GM19438 (cell line): ENCODE measurements around the gene ST6GALNAC1.
"Not testable (repeated sequence)": the region's sequence is repeated elsewhere in the genome, so short reads cannot be mapped to it uniquely, and the experiment has no call there.

ENCODE experiments used
- ATAC-seq: cut with Tn5 transposase; IDR thresholded peaks from one replicate; pipeline ENCODE4 v1.9.1; 2021; ENCODE audit warnings: low read depth; ENCODE audit not compliant: unreplicated experiment

The ST6GALNAC1 gene

DNA sequence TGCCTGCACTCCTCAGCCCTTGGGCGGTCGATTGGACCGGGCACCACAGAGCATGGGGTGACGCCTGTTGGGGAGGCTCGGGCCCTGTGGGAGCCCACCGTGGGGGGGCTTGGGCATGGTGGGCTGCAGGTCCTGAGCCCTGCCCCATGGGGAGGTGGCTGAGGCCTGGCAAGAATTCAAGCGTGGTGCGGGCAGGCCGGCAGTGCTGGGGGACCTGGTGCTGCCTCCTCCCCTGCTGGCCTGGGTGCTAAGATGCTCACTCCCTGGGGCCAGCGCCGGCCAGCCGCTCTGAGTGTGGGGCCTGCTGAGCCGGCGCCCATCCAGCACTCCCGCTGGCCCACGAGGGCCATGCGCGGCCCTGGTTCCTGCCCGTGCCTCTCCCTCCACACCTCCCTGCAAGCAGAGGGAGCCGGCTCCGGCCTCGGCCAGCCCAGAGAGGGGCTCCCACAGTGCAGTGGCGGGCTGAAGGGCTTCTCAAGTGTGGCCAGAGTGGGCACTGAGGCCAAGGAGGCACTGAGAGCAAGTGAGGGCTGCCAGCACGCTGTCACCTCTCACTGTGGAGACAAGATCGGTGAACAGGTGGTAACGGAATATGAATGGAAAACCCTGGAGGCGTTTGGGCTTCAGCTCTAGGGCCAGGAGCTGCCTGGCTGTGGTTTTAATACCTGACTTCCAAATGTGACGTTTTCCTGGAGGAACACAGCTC lies 28.5 kb downstream of the ST6GALNAC1 start:
- ATAC-seq, result no peak

- ATAC-seq, result not testable (repeated sequence)
Measured at GRCh38 chr17:76614064-76614759, 29.3 kb downstream of the ST6GALNAC1 start.

DNA sequence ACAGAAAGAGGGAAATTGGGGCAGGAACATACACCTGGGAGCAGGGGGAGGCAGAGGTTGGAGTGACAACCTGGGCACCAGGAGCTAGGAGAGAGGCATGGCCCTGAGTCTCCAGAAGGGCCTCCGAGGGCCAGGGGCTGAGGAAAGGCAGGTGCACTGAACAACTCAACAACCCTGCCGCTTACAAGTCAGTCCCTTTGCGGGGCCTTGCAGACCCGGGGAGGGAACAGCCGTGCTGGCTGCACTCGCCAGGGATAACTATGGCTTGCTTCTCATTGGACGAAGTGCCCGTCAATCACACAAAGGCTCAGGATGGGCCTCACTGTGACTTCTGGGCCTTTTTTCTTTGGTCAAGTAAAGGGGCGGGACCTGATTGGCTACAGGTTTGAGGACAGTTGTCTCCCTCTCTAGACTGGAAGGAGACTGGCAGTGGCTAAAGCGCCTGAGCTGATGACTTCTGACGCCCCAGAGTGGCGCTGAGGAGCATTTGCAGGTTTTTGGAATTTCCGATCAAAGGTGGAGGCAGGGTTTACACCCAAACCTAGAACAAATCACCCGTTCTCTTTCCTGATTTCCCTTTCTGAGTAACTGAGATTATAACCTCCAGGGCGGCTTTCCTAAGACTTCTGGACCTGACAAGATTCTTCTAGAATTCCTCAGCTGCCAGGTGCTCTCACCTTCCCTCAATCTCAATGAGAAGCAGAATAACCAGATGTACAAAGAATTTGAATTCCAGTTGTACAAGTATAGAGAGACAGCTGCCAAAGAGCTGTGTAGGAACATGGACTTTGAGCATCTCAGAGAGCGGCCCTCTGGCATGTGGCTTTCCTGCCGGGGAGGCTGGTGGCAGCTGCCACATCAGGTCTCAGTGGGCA lies 30.3 kb downstream of the ST6GALNAC1 start:
- ATAC-seq, result no peak

- no peak for ATAC-seq
Measured at GRCh38 chr17:76612465-76612864, 31.1 kb downstream of the ST6GALNAC1 start.

- no peak for ATAC-seq
Measured at GRCh38 chr17:76611758-76612157, 31.8 kb downstream of the ST6GALNAC1 start.

GRCh38 chr17:76611080-76611749 lies 32.3 kb downstream of the ST6GALNAC1 start:
- not testable (repeated sequence) for ATAC-seq

DNA sequence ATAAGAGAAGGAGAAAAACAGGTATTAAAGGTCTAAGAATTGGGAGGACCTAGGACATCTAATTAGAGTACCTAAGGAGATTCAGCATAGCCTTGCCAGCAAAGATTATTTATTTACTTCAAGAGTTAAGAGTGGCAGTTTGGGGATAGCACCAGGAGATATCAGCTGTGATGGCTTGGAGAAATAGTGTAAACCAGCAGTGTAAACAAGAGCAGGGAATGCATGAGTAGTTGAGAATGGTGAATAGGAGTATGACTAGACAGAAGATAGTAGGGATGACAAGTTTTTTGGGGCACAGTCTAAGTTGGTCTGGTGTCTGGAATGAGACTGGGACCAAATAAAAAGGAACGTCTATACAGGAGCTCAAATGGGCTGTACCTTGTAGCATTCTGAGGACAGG lies 36.9 kb downstream of the ST6GALNAC1 start:
- not testable (repeated sequence) for ATAC-seq

DNA sequence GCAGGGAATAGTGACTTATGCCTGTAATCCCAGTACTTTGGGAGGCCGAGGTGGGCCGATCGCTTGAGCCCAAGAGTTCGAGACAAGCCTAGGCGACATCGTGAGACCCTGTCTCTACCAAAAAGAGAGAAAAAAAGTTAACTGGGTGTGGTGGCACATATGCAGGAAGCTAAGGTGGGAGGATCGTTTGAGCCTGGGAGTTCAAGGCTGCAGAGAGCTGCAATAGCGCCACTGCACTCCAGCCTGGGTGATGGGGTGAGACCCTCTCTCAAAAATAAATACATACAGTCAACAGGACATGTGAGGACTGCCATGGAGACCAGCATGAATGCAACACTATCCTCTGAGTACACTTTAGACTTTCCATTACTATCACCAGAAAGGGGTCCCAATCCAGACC lies 42.5 kb downstream of the ST6GALNAC1 start:
- ATAC-seq, result no peak

DNA sequence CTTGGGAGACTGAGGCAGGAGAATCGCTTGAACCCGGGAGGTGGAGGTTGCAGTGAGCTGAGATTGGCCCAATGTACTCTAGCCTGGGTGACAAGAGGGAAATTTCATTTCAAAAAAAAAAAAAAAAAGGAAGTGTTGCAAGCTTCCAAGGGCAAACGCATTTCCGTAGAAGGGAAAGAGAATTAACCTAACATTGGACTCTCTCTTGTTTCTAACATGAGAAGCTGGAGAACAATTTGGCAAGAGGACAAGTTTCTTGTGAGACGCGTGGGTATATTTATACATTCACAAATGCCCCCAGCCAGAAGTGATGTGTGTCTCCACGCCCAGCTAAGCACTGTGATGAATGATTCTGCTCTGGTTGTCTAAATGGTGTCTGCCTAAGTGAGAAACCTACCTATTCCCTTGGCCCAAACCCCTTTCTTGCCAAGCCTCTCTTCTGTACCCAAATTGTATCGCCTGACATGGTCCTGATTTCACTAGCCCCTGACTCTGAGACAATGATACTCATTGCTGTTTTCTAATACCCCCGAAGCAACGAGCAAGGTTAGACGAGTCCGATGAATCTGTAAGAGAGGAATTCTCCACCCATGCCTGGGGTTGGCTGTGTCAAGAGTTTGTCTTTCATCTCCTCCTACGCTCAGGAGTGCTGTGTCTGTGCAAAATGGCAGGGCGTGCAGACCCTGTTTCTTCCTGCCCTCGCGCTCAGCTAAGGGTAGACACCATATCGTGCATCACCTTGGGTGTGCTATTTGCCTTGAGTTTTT lies 43.7 kb downstream of the ST6GALNAC1 start:
- ATAC-seq, result no peak

DNA sequence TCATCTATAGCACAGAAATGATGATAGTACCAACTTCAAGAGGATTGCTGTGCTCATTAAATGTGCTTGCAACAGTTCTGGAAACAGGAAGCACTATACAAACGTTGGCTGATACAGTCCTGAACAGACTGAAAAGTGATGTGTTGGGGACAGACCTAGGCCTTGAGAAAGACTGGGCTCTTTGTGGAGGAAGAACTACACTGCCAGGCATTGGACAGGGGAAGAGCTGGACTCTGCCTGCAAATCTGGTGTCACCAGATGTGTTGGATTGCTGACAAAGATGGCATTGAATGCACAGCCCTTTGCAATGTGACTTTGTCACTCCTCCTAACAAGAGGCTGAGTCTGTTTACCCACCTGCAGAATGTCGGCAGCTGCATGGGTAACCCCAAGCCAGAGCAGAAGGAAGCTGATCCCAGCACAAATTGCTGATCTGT lies 45.5 kb downstream of the ST6GALNAC1 start:
- ATAC-seq, result no peak

- no peak for ATAC-seq
Measured at GRCh38 chr17:76597156-76598003, 46.2 kb downstream of the ST6GALNAC1 start.

DNA sequence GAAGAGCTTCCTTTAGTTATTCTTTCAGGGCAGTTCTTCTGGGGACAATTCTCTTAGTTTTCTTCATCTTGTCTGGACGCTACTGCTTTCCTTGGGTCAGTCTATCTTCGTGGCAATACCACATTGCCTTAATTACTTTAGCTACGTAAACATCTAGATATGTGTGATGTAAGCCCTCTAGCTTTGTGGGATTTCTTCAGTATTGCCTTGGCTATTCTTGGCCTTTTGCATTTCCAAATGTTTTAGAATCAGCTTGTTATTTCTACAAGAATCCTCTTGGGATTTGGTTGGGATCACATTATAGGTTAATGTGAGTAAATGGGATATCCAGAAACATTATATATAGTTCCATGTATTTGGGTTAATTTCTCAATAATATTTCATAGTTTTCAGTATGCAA lies 48.9 kb downstream of the ST6GALNAC1 start:
- ATAC-seq, result no peak

GRCh38 chr17:76593959-76594358 lies 49.6 kb downstream of the ST6GALNAC1 start:
- no peak for ATAC-seq

DNA sequence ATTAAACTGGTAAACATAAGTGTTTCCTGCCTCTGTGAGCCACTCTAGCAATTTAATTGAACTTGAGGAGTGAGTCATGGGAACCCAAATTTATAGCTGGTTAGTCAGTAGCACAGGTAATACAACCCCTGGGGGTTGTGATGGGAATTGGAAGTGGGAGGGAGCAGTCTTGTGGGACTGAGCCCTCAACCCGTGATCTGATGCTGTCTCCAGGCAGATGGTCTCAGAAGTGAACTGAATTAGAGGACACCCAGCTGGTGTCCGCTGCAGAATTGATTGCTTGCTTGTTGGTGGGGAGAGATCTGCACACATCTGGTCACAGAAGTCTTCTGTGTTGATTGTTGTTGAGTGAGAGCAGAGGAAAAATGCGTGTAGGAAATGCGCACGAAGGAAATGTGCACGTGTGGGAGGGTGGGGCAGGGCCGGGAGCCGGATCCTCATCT lies 50.2 kb downstream of the ST6GALNAC1 start:
- no peak for ATAC-seq

GRCh38 chr17:76588182-76588581 lies 55.4 kb downstream of the ST6GALNAC1 start:
- no peak for ATAC-seq

DNA sequence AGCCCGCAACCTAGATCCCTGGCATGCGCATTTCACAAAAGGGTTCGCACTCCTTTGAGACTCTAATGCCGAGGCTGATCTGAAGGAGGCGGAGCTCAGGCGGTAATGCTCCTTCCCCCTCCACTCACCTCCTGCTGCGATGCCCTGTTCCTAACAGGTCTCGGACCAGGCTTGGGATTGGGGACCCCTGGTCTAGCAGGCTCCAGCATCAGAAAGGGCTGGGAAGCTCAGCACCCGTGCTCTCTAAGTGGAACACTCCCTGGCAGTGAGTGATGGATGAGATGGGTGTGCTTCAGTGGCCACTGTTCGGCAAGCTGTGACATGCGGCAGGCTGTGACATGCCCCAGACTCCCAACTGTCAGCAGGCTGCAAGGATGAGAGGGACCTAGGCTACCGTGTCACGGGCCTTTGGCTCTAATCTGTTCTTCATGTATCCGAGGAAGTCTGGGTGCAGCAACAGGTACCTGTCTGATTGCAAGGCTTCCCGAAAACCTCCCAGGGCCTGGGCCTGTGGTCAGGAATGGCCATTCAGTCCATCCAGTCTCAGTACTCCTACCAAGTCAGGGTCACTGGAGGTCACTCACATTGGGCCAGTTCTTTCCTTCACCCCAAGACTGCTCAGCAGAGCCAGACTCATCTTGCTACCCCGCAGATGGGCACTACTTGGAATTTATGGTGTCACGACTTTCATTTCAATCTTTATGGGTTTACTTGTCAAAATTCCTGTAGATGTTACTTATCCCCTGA lies 56.6 kb downstream of the ST6GALNAC1 start:
- ATAC-seq, result no peak

GRCh38 chr17:76585649-76586593 lies 57.6 kb downstream of the ST6GALNAC1 start, which contains the start of gene ST6GALNAC2:
Gene ST6GALNAC2, minus strand, starts transcription at chr17:76585860. Its CDS starts 52 bp downstream, at chr17:76585808.
- ATAC-seq, result no peak
